ENCODE data around the gene INPP4B. TPM values are rescaled to one million over a fixed set of nuclear protein-coding genes. Genes with fewer than 3 reads are reported as not detected.

Gene INPP4B
- total and polyA plus RNA-seq, 2 of the 4 experiments (the other 2 are of a cell fraction): 1.8 to 14.0 TPM

DNA sequence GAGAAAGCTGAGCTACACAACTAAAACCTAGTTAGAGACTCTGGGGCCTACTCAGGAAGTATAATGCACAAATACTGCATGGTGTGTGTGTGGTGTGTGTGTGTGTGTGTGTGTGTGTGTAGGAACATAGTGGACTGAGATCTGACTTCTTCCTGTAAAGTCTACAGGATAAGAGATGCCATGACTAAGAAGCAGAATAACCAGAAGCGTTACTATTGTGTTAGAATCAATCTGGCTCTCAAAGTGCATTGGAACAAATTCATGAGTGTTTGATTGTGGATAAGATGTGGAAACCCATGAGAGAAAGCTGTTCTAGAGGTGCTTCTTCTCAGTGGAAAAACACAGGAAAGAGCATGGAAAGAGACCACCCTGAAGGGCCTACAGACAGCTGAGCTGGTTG is 302.1 kb downstream of the INPP4B start:
- H2AK9ac ChIP-seq (replicated peaks; ENCODE audit: low read depth, low read length, poor library complexity): no peak overlapping the region
- no peak overlapping the region for H3K4me3 ChIP-seq (ENCODE audit: insufficient read depth, low read depth, low read length)
- no peak overlapping the region for H4K91ac ChIP-seq (ENCODE audit: insufficient read depth, low read depth, low read length)
- in situ Hi-C loops (cut with MboI; ENCODE audit: low sequenced_read_pairs): no loop called here
- H2BK5ac ChIP-seq (ENCODE audit: low read depth, low read length, poor library complexity, severe bottlenecking): no peak overlapping the region
- no peak overlapping the region for H3K18ac ChIP-seq (ENCODE audit: low read depth, low read length)
- no peaks in the 10 kb centered on the region for H3K79me1 ChIP-seq (ENCODE audit: low read depth in 1 of 2, low read length in 2 of 2)
- H3K23ac ChIP-seq (ENCODE audit: low read depth, low read length): no peak overlapping the region
- H2AFZ ChIP-seq (replicated peaks; ENCODE audit: low read length, poor library complexity): no peak overlapping the region
- H2BK20ac ChIP-seq (ENCODE audit: low read depth, low read length): no peak overlapping the region
- H4K8ac ChIP-seq (ENCODE audit: low read depth in 2 of 2, low read length in 2 of 2): no peak overlapping the region
- ChIA-PET CTCF (no interaction called here), POLR2A (ENCODE audit: unreplicated experiment) (no interaction called here)
- no peak for DNase-seq
- intact Hi-C loops (cut with micrococcal nuclease): no loop called here
- dilution Hi-C loops (cut with HindIII; ENCODE audit: low sequenced_read_pairs, unreplicated experiment): no loop called here
- no peaks in the 10 kb centered on the region for H3K9me3 ChIP-seq (ENCODE audit: control insufficient read depth, insufficient read depth, low read length)
- no peak overlapping the region for H2AK5ac ChIP-seq (ENCODE audit: low read depth, low read length)
- H3K4me2 ChIP-seq (ENCODE audit: low read depth, low read length): no peak overlapping the region
- no peak overlapping the region for H2BK15ac ChIP-seq (ENCODE audit: low read depth, low read length)
- no peaks in the 10 kb centered on the region for H4K20me1 ChIP-seq (ENCODE audit: insufficient read depth, low read length)
- no peaks in the 10 kb centered on the region; the same call in 1 of the 2 replicates for H3K9me1 ChIP-seq (ENCODE audit: insufficient read depth, low read length)
- WGBS, 2 experiments (ENCODE audit: extremely low coverage in 2 of 2, insufficient read length in 1 of 2): 67% methylated on average over 1 of the region's 1 CpG; no CpG with 5 or more reads in 1 of the 2 experiments
- no peak overlapping the region for H3K9ac ChIP-seq (ENCODE audit: low read depth, low read length)
- H3K4me1 ChIP-seq (ENCODE audit: control insufficient read depth, insufficient read depth, low read length): peaks cover 2% of the 10 kb centered on the region; the same call in 1 of the 2 replicates
- H3K27me3 ChIP-seq (ENCODE audit: control insufficient read depth, insufficient read depth, low read length): no peaks in the 10 kb centered on the region
- no peak for ATAC-seq (ENCODE audit: low read depth)
- no peak overlapping the region for H3K27ac ChIP-seq (ENCODE audit: insufficient read depth, low read length)
- no peaks in the 10 kb centered on the region for H3K36me3 ChIP-seq (ENCODE audit: control insufficient read depth, insufficient read depth, low read length)
- TF ChIP-seq SMC3 (IDR thresholded peaks at IDR 0.05; ENCODE audit: low read depth, low read length) (no peak), FOS (IDR thresholded peaks at IDR 0.05; ENCODE audit: low read depth, low read length) (no peak)
- no peak overlapping the region for H3K56ac ChIP-seq (ENCODE audit: extremely low read depth, insufficient read depth, low read length)
- no peak overlapping the region for H3K14ac ChIP-seq (replicated peaks; ENCODE audit: low read depth, low read length)
- H3K4ac ChIP-seq (ENCODE audit: low read depth, low read length): no peak overlapping the region
- no TSS peak for BruUV-seq (replicated peaks)
- H4K5ac ChIP-seq (ENCODE audit: low read depth, low read length): no peak overlapping the region
- no peak overlapping the region for H2BK120ac ChIP-seq (ENCODE audit: low read depth, low read length)
